AG10803 (cell line): ENCODE results near the gene TBXAS1.
A peak's percentile ranks its signal among the peaks of the same experiment; 100 is the strongest.

Source experiments
- DNase-seq: peaks from one replicate; pipeline ENCODE4 v3.0.0; 2010; ENCODE audit warnings: low read depth
- H3K4me3 ChIP-seq: 2 replicates; pipeline ENCODE4 v1.5.1; 2011; ENCODE audit warnings: mild to moderate bottlenecking, low read length, control low read depth
- TF ChIP-seq, protein P1 (sequence below): conservative IDR thresholded peaks from 2 replicates; pipeline ENCODE4 v1.5.1; 2011; ENCODE audit warnings: mild to moderate bottlenecking, low read length, control low read depth, inconsistent platforms

Gene TBXAS1

DNA sequence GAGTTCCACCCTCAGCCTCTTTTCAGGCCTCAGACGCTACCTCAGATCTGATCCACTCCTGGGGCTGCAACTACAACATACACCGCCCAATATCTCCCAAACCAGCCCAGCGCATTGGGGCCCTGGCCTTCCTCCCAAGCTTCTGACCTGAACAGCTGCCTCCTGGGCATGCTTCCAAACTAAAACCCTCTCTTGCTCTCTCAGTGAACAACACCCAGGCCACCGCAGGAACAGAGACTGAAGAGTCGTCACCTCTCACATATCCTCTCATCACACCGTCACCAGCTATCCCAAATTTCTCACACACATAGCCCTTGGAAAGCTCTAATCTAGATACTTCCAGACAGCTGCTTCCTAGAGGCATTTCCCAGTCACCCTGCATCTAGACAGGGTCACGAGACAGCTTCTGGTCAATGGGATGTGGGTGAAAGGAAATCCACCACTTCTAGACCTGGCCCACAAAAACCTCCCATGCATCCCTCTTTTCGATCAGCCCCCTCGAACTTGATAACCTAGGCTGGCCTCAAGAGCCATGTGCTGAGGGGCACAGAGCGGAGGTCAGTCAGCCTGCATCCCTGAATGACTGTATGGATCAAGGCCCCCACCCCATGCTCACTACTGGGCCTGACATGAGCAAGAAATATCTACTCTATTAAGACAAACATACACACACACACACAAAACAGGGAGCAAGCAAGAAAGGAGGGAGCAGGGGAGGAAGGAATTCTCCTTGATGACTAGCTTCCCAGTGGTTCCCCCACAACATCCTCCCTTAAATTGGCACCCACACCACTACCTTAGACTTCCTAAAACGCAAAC, 231.9 kb downstream of the TBXAS1 start:
- peak; percentile 30 for DNase-seq
- H3K4me3 ChIP-seq: no peak overlapping the region
- TF ChIP-seq, protein P1, sequence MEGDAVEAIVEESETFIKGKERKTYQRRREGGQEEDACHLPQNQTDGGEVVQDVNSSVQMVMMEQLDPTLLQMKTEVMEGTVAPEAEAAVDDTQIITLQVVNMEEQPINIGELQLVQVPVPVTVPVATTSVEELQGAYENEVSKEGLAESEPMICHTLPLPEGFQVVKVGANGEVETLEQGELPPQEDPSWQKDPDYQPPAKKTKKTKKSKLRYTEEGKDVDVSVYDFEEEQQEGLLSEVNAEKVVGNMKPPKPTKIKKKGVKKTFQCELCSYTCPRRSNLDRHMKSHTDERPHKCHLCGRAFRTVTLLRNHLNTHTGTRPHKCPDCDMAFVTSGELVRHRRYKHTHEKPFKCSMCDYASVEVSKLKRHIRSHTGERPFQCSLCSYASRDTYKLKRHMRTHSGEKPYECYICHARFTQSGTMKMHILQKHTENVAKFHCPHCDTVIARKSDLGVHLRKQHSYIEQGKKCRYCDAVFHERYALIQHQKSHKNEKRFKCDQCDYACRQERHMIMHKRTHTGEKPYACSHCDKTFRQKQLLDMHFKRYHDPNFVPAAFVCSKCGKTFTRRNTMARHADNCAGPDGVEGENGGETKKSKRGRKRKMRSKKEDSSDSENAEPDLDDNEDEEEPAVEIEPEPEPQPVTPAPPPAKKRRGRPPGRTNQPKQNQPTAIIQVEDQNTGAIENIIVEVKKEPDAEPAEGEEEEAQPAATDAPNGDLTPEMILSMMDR: no peak

- no peak for DNase-seq
- H3K4me3 ChIP-seq: peak overlapping the region; percentile 71
- TF ChIP-seq, protein P1: no peak
Measured at GRCh38 chr7:140061607-140061930, 232.5 kb downstream of the TBXAS1 start.

DNA sequence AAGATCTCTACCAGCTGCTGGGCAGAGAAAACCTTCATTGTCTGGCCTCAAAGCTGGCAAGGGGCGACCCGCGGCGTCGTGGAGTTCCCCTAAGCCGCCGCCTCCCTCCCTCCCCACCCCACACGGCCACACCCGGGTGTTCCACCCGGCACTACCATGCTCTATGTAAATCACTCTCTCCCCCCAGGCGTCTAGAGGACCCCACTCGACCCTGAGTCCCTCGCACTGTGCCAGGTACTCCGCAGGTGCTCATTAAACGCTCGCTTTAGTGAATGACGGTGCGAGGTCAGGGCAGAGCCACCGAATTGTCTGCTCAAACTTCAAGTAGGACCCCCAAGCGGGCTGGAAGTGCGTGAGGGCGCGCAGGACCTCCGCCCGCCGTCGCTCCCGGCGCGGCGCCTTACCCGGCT, 233.1 kb downstream of the TBXAS1 start:
- no peak for DNase-seq
- peak overlapping the region; percentile 71 for H3K4me3 ChIP-seq
- TF ChIP-seq, protein P1: no peak

- TF ChIP-seq, protein P1: no peak
- H3K4me3 ChIP-seq: peak within 1 kb of the TSS; percentile 71
- peak; percentile 79 for DNase-seq
Measured at GRCh38 chr7:140062528-140063299, 233.7 kb downstream of the TBXAS1 start, which contains the start of gene PARP12. TSS of gene PARP12 (minus strand) at chr7:140062951. CDS start at chr7:140062847, 104 bp downstream.

GRCh38 chr7:140067052-140067451, 238.0 kb downstream of the TBXAS1 start:
- no peak overlapping the region for H3K4me3 ChIP-seq
- no peak for DNase-seq
- TF ChIP-seq, protein P1: no peak

DNA sequence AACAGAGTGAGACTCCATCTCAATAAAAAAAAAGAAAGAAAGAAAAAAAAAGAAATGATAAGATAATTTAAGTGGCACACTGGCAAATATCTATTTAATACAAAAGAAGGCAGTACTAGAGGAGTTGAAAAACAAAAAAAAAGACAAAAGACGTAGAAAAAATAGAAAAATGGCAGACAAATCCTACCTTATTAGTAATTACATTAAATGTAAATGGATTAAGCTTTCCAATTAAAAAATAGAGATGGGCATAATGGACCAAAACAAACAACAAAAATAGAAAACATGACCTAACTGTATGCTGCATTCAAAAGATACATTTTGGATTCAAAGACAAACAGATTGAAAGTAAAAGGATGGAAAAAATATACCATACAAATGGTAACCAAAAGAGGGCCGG, 239.0 kb downstream of the TBXAS1 start:
- no peak for DNase-seq
- TF ChIP-seq, protein P1: no peak
- H3K4me3 ChIP-seq: no peak overlapping the region
